ENCODE measurements around the gene FRMD5.

GRCh38 chr15:43987924-43988323 lies 207.1 kb downstream of the FRMD5 start:
- TF ChIP-seq CTCF (IDR thresholded peaks at IDR 0.05; ENCODE audit: poor library complexity, severe bottlenecking): no peak
- TF ChIP-seq RAD21 (conservative IDR thresholded peaks at IDR 0.05): no peak

Data from neural cell (in vitro differentiated cells).